ENCODE results near the gene ACKR1.

DNA sequence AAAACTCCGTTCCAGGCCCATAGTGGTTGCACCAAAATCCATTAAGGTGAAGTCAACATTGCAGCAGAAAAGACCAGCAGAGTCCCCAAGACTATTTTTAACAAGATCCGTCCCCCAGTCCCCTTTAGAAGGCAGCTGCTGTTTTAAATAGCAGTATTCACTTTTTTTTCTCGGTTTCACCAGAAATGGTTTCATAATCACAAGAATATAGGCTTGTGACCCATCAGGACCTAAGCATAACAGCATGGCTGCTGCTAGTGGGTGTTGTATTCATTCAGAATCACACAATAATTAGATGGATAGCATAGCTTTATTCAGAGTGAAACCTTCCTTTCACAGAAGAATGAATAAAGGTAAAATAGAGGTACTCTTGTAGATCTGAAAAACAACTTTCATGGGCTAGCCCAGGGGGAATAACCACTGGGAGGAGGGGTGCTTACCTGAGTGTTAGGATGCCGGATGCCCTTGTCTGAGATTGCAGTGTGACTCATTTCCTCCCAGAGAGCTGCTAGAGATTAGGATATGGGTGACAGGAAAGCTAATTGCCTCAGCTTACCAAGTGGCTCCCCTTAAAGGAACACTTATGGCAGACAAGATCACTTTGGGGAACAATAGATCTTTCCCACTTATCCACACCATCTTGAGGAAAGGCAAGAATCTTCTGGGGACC is 35.0 kb downstream of the ACKR1 start:
- TF ChIP-seq ZNF274 (IDR thresholded peaks at IDR 0.05; ENCODE audit: low read depth, low read length) (no peak), YY1 (IDR thresholded peaks at IDR 0.05; ENCODE audit: insufficient read depth, insufficient read length) (no peak)
